ENCODE results near the gene RHOF.

- TF ChIP-seq EZH2 (IDR thresholded peaks at IDR 0.05; ENCODE audit: insufficient read depth, poor library complexity, severe bottlenecking): no peak
- no peak for TF ChIP-seq EZH2phosphoT487 (IDR thresholded peaks at IDR 0.05; ENCODE audit: insufficient read depth, low read depth)
Measured at GRCh38 chr12:121815263-121815662, 21.8 kb upstream of the RHOF start.
